Transverse colon (tissue), 3 donors: ENCODE measurements around the gene NOXO1.

Experiments
- CTCF ChIP-seq, 5 experiments: fragments of 200-600 bp in 3 of 5; fragments of 450-650 bp in 2 of 5; sonication (generic) in 3 of 5; IDR thresholded peaks; 1 replicate in 2 of 5; 2 replicates in 3 of 5; pipeline ENCODE4 v1.5.1; 2016 to 2017; ENCODE audit warnings: antibody characterized with exemption in 5 of 5, inconsistent platforms in 3 of 5, mild to moderate bottlenecking in 2 of 5, moderate library complexity in 1 of 5
- EP300 ChIP-seq: sonication (generic); formaldehyde crosslinking; IDR thresholded peaks from one replicate; pipeline ENCODE4 v1.6.1; 2017; ENCODE audit warnings: antibody characterized with exemption, low read depth
- POLR2A ChIP-seq: fragments of 450-650 bp; IDR thresholded peaks from one replicate; pipeline ENCODE4 v1.6.1; 2016; ENCODE audit warnings: antibody characterized with exemption, mild to moderate bottlenecking, moderate library complexity

- no peak for TF ChIP-seq CTCF (IDR thresholded peaks at IDR 0.05)
- no peak for TF ChIP-seq EP300
- no peak for TF ChIP-seq POLR2A
Measured at GRCh38 chr16:2006317-2006716, 25.0 kb upstream of the NOXO1 start.
